ENCODE data around the gene NELL2.

- TF ChIP-seq OSR1 (CRISPR knock-in tag; IDR thresholded peaks at IDR 0.05) (no peak), PATZ1 (CRISPR knock-in tag; IDR thresholded peaks at IDR 0.05; ENCODE audit: borderline replicate concordance) (no peak), ISL1 (CRISPR knock-in tag; IDR thresholded peaks at IDR 0.05) (no peak), ZFP3 (CRISPR knock-in tag; IDR thresholded peaks at IDR 0.05) (no peak), ZFP30 (CRISPR knock-in tag; IDR thresholded peaks at IDR 0.05) (no peak), SNAI2 (CRISPR knock-in tag; IDR thresholded peaks at IDR 0.05) (no peak), TOX (CRISPR knock-in tag; IDR thresholded peaks at IDR 0.05; ENCODE audit: borderline replicate concordance) (no peak), ESRRG (CRISPR knock-in tag; IDR thresholded peaks at IDR 0.05) (no peak)
Observed at GRCh38 chr12:44917141-44917540, 41.0 kb upstream of the NELL2 start.

Measured in SK-N-SH treated with all-trans-retinoic acid at 6 μM for 48 hours (cell line).